ENCODE data around the gene MYL4.
A peak's percentile ranks its signal among the peaks of the same experiment; 100 is the strongest.
"Not testable (repeated sequence)": the region's sequence is repeated elsewhere in the genome, so short reads cannot be mapped to it uniquely, and the experiment has no call there.

MYL4 gene

DNA sequence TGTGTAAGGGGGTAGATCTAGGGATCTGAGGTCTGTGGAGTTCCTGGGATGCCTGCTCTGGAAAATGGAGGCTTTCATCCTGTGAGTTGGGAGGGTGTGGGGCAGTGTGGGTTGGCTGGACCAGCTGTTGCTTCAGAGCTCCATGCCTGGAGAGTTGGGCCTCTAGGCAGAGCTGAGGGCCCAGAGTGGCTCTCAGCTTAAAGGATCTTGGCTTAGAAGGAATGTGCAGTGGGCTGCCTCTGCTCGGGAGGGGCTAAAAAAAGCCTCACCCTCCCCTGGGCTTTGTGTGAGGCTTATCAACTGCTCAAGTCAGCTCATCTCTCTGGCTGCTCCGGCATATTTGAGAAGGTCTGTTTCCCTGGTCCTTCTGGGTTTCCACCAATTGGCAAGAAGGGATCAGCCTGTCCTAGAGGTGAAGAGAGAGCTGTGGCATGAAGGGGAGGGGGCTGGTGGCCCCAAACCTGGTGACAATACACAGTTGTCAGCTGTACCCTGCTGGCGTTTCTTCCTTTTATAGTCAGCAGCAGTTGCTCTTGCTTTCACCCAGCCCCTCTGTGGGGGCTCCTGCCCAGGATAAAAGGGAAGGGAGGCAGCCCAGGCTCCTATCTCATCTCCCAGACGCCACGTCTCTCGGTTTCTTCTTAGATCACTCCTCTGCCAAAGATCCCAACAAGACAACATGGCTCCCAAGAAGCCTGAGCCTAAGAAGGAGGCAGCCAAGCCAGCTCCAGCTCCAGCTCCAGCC lies at the start of gene MYL4:
TSS of gene MYL4 (plus strand) at position 605 of the 745 bp plus-strand sequence. CDS start at position 680, 75 bp downstream.
- no peak for TF ChIP-seq JUND (IDR thresholded peaks at IDR 0.05; ENCODE audit: low read depth)
- no peak for DNase-seq (ENCODE audit: low read depth in 1 of 2, low spot score in 1 of 2)
- in situ Hi-C loops (cut with HindIII; ENCODE audit: low pct_unique_long_range_greater_than_20kb, low sequenced_read_pairs), result no loop called here

- TF ChIP-seq JUND (IDR thresholded peaks at IDR 0.05; ENCODE audit: low read depth), result no peak
- in situ Hi-C loops (cut with HindIII; ENCODE audit: low pct_unique_long_range_greater_than_20kb, low sequenced_read_pairs), result no loop called here
- DNase-seq (ENCODE audit: low read depth in 1 of 2, low spot score in 1 of 2), result no peak
Observed at GRCh38 chr17:47162013-47162622, 47.0 kb upstream of the MYL4 start.

GRCh38 chr17:47164263-47164662 lies 44.9 kb upstream of the MYL4 start:
- in situ Hi-C loops (cut with HindIII; ENCODE audit: low pct_unique_long_range_greater_than_20kb, low sequenced_read_pairs), result no loop called here
- DNase-seq (ENCODE audit: low read depth in 1 of 2, low spot score in 1 of 2), result no peak
- no peak for TF ChIP-seq JUND (IDR thresholded peaks at IDR 0.05; ENCODE audit: low read depth)

- no peak for DNase-seq (ENCODE audit: low read depth in 1 of 2, low spot score in 1 of 2)
- TF ChIP-seq JUND (IDR thresholded peaks at IDR 0.05; ENCODE audit: low read depth), result no peak
- in situ Hi-C loops (cut with HindIII; ENCODE audit: low pct_unique_long_range_greater_than_20kb, low sequenced_read_pairs), result no loop called here
Observed at GRCh38 chr17:47165137-47165536, 44.0 kb upstream of the MYL4 start.

DNA sequence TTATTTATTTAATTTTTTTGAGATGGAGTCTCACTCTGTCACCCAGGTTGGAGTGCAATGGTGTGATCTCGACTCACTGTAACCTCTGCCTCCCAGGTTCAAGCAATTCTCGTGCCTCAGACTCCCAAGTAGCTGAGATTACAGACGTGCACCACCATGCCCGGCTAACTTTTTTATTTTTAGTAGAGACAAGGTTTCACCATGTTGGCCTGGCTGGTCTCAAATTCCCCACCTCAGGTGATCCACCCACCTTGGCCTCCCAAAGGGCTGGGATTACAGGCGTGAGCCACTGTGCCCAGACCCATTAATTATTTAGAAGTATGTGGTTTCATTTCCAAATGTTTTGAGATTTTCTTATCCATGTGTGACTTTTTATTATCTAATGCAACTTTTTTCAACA lies 42.3 kb upstream of the MYL4 start:
- DNase-seq (ENCODE audit: low read depth in 1 of 2, low spot score in 1 of 2); in situ Hi-C loops (cut with HindIII; ENCODE audit: low pct_unique_long_range_greater_than_20kb, low sequenced_read_pairs): not testable (repeated sequence)

DNA sequence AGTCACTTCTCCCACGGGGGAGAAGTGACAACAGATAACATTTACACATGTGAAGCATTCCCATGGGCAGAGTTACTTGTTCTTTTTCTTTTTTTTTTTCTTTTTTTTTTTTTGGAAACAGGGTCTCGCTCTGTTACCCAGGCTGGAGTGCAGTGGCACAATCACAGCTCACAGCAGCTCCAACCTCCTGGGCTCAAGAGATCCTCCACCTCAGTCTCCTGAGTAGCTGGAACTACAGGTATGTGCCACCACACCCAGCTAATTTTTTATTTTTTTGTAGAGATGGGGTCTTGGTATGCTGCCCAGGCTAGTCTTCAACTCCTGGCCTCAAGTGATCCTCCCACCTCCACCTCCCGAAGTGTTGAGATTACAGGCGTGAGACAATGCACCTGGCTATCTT lies 40.3 kb upstream of the MYL4 start:
- DNase-seq (ENCODE audit: low read depth in 1 of 2, low spot score in 1 of 2); in situ Hi-C loops (cut with HindIII; ENCODE audit: low pct_unique_long_range_greater_than_20kb, low sequenced_read_pairs): not testable (repeated sequence)

- in situ Hi-C loops (cut with HindIII; ENCODE audit: low pct_unique_long_range_greater_than_20kb, low sequenced_read_pairs), result no loop called here
- DNase-seq (ENCODE audit: low read depth in 1 of 2, low spot score in 1 of 2), result no peak
- no peak for TF ChIP-seq JUND (IDR thresholded peaks at IDR 0.05; ENCODE audit: low read depth)
Observed at GRCh38 chr17:47170710-47171109, 38.4 kb upstream of the MYL4 start.

GRCh38 chr17:47172696-47173565 lies 36.2 kb upstream of the MYL4 start:
- no peak for DNase-seq (ENCODE audit: low read depth in 1 of 2, low spot score in 1 of 2)
- in situ Hi-C loops (cut with HindIII; ENCODE audit: low pct_unique_long_range_greater_than_20kb, low sequenced_read_pairs), result no loop called here
- no peak for TF ChIP-seq JUND (IDR thresholded peaks at IDR 0.05; ENCODE audit: low read depth)

GRCh38 chr17:47174823-47175222 lies 34.3 kb upstream of the MYL4 start:
- DNase-seq (ENCODE audit: low read depth in 1 of 2, low spot score in 1 of 2); in situ Hi-C loops (cut with HindIII; ENCODE audit: low pct_unique_long_range_greater_than_20kb, low sequenced_read_pairs): not testable (repeated sequence)

DNA sequence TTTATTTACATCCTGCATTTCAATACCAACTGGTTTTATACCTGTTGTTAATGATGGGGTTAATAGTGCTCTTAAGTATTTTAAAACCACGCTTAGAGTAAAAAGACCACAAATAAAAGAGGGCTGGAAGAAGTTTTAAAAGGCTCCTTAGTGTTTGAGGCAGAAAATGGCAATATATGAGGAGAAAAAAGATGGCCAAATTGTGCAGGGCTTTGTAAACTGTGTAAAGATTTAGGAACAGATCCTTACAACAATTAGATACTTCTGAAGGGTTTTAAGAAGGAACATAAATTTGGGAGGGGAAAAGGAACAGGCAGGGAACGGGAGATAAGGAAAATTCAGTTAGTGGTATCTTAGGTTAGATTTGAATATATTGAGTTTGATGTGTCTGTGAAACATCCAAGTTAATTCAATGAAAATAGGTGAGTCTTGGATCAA lies 32.7 kb upstream of the MYL4 start:
- in situ Hi-C loops (cut with HindIII; ENCODE audit: low pct_unique_long_range_greater_than_20kb, low sequenced_read_pairs), result no loop called here

GRCh38 chr17:47177261-47177660 lies 31.9 kb upstream of the MYL4 start:
- no peak for TF ChIP-seq JUND (IDR thresholded peaks at IDR 0.05; ENCODE audit: low read depth)
- DNase-seq (ENCODE audit: low read depth in 1 of 2, low spot score in 1 of 2), result no peak
- in situ Hi-C loops (cut with HindIII; ENCODE audit: low pct_unique_long_range_greater_than_20kb, low sequenced_read_pairs), result no loop called here

More for the DNA sequence above, 32.7 kb upstream of the MYL4 start:
- TF ChIP-seq JUND (IDR thresholded peaks at IDR 0.05; ENCODE audit: low read depth), result no peak
- no peak for DNase-seq (ENCODE audit: low read depth in 1 of 2, low spot score in 1 of 2)

DNA sequence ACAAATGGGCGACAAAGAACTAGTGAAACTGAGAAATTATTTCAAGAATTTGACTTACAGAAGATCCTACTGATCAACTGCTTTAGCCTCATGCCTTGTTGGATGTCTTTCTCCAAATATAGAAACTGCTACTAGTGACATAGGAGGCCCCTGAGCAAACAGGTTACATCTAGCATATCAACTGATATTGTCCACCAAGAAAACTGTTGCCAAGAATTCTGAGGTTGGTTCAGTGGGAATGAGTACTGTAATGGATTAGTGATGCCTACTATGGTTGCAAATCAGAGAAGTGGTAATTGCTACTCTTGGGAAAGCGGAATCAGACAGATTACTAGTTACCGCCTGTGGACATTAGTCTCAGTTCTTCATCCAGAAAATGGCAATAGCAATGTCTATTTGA lies 30.0 kb upstream of the MYL4 start:
- TF ChIP-seq JUND (IDR thresholded peaks at IDR 0.05; ENCODE audit: low read depth), result no peak
- no peak for DNase-seq (ENCODE audit: low read depth in 1 of 2, low spot score in 1 of 2)
- in situ Hi-C loops (cut with HindIII; ENCODE audit: low pct_unique_long_range_greater_than_20kb, low sequenced_read_pairs), result no loop called here

GRCh38 chr17:47180337-47180736 lies 28.8 kb upstream of the MYL4 start:
- peak in 1 of 2 experiments; percentile 6 for DNase-seq (ENCODE audit: low read depth in 1 of 2, low spot score in 1 of 2)
- in situ Hi-C loops (cut with HindIII; ENCODE audit: low pct_unique_long_range_greater_than_20kb, low sequenced_read_pairs), result no loop called here
- TF ChIP-seq JUND (IDR thresholded peaks at IDR 0.05; ENCODE audit: low read depth), result no peak

- DNase-seq (ENCODE audit: low read depth in 1 of 2, low spot score in 1 of 2); in situ Hi-C loops (cut with HindIII; ENCODE audit: low pct_unique_long_range_greater_than_20kb, low sequenced_read_pairs): not testable (repeated sequence)
Observed at GRCh38 chr17:47180988-47181387, 28.2 kb upstream of the MYL4 start.
